DMS53 treated with DMSO at 0.1 percent for 48 hours (cell line): Measurements from ENCODE around the gene GLT8D2.

Experiments used
- DNase-seq: peaks from one replicate; lab custom pipeline; 2025; ENCODE audit not compliant: unreplicated experiment; lab: John Stamatoyannopoulos, UW

GLT8D2 gene

DNA sequence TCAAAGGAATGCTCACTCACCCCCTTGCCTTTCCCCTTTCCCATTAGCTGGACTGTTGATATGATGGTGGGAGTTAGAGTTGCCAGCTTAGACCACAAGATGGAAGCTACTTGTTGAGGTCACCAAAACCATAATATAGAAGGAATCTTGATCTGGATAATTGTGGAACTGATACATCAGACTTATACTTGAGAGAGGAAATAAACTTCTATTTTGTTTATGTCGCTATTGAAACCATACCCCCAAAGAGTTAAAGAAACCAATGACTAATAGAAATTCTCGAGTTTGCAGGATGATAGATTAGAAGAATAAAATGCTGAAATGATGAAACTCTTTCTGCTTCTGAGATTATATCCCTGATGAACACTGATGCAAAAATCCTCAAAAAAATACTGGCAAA is 46.4 kb downstream of the GLT8D2 start:
- DNase-seq = no peak

DNA sequence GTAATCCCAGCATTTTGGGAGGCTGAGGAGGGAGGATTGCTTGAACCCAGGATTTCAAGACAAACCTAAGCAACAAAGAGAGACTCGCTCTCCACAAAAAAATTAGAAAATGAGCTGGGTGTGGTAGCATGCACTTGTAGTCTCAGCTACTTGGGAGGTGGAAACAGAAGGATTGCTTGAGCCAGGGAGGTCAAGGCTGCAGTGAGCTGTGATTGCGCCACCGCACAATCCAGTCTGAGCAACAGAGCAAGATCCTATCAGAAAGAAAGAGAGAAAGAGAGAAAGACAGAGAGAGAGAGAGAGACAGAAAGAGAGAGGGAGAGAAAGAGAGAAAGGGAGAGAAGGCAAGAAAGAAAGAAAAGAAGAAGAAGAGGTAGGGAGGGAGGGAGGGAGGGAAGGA is 47.3 kb downstream of the GLT8D2 start:
- DNase-seq = no peak

DNA sequence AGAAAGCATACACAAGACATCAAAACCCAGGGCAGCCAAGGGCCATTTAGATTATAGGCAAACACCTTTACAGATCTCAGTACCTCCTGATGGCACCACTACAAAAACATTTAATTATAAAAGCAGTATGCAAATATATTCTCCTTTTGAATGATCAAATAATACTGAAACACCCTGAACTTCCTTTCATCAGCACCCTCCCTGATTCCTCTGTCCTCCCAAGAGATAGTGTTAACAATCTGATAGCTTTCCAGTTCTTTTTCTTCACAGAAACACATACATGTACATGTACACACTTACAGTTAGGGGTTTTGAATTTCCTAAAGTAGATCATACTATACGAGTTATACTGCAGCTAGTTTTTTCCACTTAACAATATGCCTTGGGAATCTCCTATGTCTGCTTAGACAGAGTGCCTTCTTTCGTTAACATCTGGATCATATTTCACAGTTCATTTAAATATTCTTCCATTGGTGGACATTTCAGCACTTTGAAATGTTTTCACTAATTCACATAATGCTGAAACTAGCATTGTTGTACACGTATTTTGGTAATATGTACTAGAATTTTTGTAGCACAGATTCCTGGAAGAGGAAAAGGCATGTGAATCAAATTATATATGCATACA is 49.1 kb downstream of the GLT8D2 start:
- no peak for DNase-seq

DNA sequence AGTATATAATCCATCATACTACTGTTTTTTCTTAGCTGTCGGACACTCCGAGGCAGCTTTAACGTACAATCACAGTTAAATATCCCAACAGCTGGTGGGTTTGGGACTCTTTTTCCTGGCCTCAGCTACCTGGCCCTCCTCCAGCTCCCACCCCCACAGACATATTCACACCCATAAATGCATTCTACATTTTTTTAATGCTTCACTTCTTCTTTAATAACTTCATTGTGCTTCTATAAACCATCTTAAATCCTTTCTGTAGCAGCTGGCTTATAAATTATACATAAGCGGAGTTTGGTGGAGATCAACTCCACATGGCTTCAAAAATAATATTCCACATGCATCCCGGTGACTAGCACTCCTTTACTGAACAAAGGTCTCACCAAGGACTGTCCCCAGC is 51.0 kb downstream of the GLT8D2 start:
- DNase-seq = no peak

DNA sequence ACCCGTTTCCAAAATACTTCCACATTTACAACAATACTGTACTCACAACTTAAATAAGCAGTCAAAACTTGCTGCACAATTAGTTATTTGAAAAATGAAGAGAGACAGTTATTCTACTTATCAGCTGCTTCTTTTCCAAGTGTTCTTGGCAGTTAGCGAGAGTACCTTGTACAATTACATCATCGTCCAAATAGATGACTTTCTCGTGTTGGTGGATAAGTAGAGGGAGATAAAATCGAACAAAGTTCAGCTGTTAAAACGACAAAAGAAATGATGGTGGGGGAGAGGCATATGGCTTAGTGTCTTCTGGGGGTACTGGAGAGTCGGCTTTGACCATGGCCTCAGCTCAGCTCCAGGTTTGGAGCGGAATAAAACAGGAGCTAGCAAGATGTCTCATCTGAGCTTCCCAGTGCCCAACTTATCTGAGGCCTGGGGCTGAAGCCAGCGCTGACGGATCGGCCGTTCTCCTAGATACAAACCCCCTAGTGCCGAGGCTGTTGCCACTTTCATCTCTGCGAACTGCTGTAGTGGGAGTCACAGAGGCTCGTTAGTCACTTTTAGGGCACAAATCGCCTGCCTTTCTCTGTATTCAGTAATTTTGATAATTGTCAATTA is 52.6 kb downstream of the GLT8D2 start:
- no peak for DNase-seq

DNA sequence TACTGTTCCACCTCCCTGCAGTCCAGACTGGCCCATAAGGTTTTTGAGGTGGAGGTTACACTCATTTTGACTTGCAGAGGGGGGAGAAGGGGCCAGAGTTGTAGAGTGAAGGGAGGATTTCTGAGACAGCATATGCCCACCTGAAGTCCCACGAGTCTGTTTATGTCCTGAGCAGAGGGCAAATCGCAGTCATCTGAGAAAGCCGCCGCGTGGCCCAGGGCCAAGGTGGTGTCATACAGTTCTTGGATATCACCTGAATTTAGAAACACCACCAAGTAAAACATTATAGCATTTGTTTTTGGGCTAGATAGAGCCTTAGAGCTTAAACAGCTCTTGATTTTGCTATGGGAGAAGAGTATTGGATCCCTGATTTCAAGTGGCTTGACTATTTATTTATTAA is 53.4 kb downstream of the GLT8D2 start:
- DNase-seq = no peak

DNA sequence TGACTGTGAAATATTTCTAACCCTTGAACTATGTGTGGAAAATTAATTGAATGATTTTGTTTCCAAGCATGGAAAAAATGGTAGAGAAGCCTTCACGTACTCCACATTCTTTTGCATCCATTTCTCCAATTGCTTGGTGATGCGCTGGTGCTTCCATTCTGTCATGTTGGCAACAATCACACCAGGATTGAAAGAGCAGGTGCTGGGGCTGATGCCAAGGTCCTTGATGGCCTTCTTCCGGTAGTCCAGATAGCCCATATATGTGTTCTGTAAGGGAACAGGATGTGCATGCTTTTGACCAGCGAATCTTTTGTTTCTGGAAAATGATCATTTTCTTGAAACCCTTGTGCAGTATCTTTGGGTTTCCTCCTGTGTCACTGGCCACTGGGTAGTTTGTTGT is 55.8 kb downstream of the GLT8D2 start:
- DNase-seq = no peak

DNA sequence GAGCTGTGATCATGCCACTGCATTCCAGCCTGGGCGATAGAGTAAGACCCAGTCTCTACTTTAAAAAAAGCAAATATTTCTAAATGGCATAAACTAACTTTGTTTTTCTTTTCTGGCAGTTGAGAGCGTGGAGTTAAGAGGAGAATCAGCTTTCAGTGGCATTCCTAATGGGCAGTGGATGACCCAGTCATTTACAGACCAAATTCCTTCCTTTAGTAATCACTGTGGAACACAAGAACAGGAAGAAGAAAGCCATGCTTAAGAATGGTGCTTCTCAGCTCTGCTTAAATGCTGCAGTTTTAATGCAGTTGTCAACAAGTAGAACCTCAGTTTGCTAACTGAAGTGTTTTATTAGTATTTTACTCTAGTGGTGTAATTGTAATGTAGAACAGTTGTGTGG is 63.2 kb downstream of the GLT8D2 start:
- DNase-seq = no peak

DNA sequence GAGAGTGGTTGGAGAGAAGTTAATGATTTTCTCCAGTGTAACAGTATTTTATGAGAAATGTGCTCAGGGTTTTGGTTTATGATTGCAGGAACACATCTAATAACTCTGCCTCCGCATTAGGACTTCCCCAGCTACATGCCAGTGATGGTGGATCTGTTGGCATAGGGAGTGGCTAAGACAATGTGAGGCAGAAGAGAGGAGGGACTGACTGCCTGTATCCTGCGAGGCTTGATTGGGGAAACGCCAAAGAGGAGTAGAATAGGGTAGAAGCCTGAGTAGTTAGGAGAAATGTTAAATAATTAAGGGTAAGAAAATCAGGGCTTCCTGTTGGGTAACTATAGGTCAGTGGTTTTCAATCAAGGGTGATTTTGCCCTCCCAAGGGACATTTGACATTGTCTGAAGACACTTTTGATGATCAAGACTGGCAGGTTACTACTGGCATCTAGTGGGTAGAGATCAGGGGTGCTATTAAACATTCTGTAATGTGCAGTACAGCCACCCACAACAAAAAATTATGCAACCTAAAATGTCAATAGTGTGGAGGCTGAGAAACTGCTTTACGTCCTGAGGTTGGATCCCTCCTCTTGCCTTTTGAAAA is 71.5 kb downstream of the GLT8D2 start:
- DNase-seq = no peak

DNA sequence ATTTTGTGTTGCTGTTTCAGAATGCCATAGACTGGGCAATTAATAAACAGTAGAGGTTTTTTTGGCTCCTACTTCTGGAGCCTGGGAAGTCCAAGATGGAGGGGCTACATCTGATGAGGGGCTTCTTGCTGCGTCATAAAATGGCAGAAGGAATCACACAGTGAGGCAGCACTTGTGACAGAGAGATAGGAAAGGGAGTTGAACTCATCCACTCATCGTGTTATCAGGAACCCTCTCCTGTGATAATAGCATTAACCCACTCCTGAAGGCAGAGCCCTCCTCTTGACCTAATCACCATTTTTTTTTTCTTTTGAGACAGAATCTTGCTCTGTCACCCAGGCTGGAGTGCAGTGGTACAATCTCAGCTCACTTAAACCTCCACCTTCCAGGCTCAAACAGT is 74.6 kb downstream of the GLT8D2 start:
- no peak for DNase-seq

DNA sequence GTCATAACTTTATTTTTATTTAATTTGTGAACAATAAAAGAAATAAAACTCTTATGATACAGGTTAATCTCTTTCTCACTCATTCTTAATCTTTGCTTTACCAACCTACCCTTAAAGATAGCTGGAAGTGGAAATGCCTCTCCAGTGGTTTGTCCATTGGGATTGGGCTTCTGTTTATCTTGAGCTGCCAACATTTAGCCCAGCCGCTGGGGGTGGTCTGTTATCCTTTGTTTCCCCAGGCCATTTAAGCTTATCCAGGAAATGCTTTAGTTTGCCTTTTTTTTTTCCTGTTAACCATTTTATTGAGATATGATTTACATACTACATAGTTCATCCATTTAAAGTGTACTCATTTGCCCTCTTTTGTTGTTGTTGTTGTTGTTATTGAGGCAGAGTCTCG is 76.1 kb downstream of the GLT8D2 start:
- no peak for DNase-seq

DNA sequence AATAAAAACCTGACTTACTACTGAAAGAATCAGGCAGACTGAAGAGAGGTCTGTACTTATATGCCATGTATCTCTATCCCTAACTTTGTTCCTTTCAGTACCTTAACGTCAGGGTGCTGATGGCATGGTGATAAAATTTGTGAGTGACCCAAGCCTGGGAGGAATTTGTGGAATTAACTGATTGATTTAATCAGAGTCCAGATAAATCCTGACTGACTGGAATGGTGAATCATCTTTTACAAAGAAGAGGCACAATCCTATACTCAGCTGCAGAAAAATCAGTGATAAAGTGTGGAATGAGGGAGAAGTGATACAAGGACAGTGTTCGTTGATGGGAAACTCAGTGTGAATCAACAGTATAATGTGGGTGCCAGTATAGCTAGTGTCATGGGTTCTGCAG is 80.6 kb downstream of the GLT8D2 start:
- no peak for DNase-seq

DNA sequence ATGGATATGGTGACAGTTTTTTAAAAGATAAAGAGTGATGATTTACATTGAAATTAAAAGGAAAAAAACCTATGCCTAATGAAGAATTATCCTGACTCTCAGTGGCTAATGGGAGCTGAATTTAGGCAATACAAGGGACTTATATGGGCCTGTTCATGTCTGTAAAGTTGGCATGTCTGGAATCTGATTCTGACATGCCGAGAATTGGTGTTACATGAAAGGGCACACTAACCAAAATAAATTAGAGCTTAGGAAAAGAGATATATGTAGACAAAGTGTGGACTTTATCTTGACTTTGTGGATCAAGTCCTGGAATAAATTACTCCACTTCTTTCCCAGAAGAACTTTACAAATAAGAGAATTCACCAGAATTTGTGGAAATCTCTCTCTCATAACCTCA is 83.3 kb downstream of the GLT8D2 start:
- DNase-seq = no peak

DNA sequence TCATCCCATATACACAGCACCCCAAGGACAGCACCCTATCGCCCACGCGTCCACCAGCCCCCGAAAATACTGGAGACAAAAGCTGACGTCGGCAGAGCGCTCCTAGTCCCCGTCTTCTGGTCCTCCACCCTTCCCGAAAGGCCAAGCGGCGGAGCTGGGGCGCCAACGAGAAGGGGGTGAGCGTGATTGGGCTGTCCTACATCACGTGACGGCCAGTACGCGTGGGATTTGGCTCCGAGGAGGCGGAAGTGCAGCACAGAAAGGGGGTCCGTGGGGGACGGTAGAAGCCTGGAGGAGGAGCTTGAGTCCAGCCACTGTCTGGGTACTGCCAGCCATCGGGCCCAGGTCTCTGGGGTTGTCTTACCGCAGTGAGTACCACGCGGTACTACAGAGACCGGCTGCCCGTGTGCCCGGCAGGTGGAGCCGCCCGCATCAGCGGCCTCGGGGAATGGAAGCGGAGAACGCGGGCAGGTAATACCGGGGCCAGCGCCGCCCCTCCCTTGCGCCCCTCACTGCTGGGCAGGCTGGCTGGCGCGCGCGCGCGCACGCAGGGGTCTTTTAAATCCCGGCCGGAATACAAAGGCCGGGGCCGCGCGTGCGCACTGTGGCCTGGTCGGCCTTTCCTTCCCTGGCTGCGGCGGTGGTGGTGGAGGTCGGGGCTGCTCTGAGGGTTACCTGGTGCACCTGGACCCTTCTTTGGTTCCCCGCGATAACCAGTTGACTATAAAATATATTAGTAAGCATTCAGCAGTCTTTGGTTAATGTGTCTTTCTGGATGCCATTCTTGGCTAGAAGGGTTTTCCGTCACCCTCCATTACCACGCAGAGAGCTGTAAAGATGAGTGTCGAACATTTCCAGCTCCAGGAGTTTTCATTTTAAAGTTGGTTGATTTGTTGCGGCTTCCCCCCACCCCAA is 84.1 kb downstream of the GLT8D2 start, which contains the start of gene TDG:
Gene TDG, plus strand, starts transcription at position 283 of the 915 bp plus-strand sequence. Its CDS starts 166 bp downstream, at position 449.
- peak; percentile 99 for DNase-seq

DNA sequence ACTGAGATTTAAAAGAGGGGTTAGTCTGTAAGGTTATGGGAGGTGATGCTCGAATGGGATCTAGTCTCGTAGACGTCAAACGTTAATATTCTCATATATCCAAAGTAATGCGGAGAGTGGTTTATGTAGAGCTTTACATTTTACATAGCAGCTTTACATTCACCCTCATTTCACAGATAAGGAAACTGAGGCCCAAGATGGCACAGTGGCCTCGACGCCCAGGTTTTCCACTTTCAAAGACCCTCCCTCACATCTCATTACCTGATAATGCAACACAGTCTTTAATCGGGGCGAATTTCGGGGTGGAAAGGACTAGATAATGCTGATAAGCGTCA is 84.8 kb downstream of the GLT8D2 start:
- no peak for DNase-seq

DNA sequence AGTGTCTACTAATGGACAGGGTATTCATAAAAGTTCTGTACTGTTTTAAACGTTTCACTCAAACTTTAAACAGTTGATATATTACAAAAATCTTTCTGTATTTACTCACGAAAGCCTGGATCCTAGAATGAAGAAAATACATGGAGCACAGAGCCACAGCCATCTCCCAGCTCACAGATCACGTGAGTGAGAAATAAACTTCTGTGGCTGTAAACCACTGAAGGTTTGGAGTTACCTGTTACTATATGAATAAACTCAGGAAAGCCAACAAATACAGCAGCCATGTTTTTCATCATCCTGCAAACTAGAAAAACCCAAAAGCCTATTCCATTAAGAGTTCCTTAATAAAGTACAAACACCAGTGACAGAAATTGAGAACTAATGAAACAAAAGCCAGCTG is 85.2 kb downstream of the GLT8D2 start:
- no peak for DNase-seq

DNA sequence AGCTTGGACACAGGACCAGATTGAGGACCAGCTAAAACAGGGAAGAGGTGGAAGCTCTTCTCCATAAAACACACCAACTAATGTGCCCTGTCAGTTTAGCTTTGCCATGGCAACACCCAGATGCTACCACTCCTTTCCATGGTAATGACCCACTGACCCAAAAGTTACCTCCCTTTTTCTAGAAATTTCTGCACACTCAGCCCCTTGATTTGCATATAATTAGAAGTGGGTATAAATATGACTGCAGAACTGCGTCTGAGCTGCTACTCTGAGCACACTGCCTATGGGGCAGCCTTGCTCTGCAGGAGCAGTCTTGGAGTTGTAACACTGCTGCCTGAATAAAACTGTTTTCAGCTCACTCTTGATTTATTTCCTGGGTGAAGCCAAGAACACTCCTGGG is 87.5 kb downstream of the GLT8D2 start:
- no peak for DNase-seq

DNA sequence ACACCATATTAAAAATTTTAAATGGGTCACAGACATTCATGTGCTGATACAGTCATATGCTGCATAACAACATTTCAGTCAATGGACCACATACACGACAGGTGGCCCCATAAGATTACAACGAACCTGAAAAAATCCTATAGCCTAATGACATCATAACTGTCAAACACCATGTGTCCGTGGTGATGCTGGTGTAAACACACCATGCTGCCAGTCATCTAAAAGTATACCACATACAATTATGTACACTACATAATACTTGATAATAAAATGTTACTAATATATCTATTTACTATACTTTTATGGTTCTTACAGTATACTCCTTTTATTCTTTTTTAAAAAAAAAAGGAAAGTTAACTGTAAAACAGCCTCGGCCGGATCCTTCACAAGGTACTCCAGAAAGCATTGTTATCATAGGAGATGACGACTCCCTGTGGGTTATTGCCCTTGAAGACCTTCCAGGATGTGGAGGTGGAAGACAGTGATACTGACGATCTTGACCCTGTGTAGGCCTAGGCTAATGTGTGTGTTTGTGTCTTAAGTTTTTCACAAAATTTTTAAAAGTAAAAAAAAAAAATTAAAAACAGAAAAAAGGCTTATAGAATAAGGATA is 89.3 kb downstream of the GLT8D2 start:
- no peak for DNase-seq

DNA sequence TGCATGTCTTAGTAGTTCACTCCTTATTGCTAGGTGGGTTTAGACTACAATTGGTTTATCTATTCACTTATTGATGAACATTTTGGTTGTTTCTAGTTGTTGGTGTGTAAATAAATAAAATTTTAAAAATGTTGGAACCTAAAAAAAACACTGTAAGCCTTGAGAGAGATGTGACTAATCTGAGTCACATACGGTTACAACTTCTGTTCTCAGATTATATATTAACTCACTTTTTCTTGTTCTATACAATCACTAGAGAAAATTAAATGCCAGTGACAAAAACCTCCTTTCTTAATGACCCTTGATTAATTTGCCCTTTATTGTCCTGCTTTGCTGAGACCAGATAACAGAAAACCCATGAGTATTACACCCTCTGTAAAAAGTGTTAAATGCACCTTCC is 91.4 kb downstream of the GLT8D2 start:
- no peak for DNase-seq

DNA sequence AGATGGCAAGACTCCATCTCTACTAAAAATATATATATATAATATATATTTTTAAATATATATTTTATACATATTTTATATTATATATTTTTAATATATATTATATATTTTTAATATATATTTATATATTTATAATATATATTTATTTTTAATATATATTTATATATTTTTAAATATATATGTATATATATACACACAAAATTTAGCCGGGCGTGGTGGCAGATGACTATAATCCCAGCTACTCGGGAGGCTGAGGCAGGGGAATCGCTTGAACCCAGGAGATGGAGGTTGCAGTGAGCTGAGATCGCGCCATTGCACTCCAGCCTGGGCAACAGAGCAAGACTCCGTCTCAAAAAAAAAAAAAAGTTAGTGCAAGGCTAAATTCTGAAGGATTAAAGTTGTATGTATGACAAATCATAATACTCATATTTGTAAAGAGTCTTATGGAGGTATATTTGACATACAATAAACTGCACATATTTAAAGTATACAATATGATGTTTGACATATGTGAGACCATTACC is 92.1 kb downstream of the GLT8D2 start:
- no peak for DNase-seq

DNA sequence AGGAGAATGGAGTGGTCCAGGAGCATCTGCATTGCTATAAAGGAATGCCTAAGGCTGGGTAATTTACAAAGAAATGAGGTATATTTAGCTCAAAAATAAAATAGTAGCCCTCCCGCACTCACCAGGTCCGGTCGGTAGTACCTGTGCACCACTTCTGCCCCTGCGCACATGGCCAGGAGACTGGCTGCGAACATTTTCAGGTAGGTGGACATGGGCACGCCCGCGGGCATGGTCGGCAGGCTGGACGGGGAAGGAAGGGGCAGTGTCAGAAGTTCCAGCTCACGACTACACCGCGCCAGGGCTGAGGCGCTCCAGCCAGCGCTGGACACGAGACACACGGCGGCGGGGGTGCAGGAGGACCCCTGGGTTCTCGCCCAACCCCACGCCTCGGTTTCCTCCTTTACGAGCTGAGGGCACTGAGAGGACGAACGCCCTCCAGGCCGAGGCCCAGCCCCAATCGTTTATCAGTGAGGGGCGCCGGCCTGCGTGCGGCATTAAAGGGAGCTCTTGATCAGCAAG is 93.4 kb downstream of the GLT8D2 start:
- DNase-seq = no peak
